ENCODE results near the gene CCKAR.

DNA sequence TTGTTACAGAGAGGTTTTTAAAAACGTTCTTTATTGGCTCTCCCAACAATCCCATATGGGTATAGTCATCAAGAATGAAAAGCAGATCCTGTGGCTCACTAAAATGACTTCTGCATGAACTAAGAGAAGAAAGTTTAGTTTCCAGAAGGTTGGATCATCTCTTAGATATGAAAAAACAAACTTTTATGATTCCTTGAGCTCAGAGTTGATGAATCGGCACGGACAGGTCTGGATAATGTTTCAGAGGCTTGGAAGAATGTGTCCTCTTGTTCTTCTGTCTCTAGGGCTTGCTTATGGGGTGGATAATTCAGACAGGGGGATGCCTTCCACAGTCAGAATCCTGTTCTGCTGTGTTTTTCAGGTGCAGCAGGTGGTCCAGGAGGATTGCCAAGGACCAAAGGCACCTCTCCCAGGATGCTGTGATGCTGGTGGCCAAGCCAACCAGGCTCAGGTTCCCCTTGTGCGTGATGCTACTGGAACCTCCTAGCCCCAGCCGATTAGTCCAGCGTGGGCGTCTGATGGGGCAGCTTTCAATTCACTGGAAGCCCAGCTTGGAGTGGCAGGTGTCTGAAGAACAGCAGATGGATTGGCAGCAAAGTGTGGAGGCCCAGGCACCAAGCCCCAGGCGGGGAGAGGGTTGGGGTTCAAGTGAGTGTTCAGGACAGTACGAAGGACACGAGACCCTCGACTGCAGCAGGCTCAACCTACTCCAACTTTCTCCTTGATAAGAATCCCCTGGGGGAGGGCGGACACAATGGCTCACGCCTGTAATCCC is 30.3 kb downstream of the CCKAR start:
- TF ChIP-seq GATA2 (IDR thresholded peaks at IDR 0.05; ENCODE audit: low read depth, low read length) = no peak
- no peak for TF ChIP-seq GATA3 (IDR thresholded peaks at IDR 0.05; ENCODE audit: low read depth, low read length)

Measured in SH-SY5Y (cell line).